Stimulated activated CD4-positive, alpha-beta T cell treated with anti-CD3 and anti-CD28 coated beads, Interleukin-2, amount 100 ng/mL, for 24 hours (primary cell): ENCODE results near the gene RTN4.
"Not testable (repeated sequence)": the region's sequence is repeated elsewhere in the genome, so short reads cannot be mapped to it uniquely, and the experiment has no call there.

ENCODE experiments used
- DNase-seq, 2 donors: peaks; one replicate each; pipeline ENCODE4 v3.0.0-alpha.2; 2020

Gene RTN4

DNA sequence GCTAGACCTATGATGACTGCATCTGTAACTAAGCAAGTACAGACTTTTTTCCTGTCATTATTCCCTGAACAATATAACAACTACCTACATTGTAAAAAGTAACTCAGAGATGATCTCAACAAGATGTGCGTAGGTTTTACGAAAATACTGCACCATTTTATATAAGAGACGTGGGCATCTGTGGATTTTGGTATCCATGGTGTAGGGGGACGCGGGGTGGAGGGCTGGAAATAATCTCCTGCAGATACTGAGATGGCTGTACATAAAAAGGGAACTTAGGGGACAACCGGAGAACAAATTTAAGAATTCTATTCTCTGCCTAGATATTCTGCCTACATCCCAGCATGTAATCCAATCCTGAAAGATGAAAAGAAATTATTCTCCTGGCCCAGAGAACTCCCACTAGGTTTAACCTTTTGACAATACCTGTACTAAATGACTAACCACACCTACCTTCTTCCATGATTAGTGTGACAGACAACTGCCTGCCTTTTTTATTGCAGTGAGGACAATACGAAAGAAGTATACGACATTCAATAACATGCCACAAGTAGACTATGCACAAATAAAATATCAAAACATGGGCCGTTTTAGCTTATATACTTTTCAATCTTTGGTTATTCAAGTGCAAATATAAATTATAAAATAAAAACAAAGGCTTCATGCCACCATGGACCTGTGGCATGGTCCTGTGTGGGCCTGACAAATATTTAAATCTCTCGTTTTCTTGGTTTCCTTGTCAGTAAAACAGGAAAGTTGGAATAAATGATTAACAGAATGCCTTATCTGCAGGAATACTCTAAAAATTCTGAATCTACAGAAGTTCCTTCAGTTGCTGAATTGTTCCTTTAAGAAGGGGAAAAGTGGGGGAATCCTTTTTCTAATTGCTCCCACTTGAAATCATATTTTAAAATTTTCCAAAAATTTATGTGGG is 46.3 kb downstream of the RTN4 start:
- DNase-seq, result no peak

GRCh38 chr2:55001716-55002115 is 48.5 kb downstream of the RTN4 start:
- no peak for DNase-seq

- DNase-seq, result no peak
These were observed 49.9 kb downstream of the RTN4 start for GRCh38 chr2:55000341-55000740.

DNA sequence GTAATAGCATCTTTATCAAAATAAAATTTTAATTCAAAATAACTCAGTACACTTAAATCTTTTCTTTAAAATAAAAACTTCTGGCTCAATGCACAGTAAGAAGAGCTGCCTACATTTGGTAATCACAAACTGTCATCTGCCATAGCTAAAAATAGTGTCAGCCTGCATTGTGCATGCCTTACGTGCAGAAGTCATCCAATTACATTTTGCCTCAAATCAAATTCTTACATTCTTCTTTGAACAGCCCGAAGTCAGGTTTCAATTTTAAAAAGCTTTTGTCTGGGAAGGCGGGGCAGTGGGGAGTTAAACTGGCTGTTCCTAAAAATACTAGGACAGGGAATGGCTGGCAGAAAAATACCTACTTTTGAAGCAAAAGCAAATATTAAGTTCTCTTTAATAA is 51.1 kb downstream of the RTN4 start:
- DNase-seq, result no peak

DNA sequence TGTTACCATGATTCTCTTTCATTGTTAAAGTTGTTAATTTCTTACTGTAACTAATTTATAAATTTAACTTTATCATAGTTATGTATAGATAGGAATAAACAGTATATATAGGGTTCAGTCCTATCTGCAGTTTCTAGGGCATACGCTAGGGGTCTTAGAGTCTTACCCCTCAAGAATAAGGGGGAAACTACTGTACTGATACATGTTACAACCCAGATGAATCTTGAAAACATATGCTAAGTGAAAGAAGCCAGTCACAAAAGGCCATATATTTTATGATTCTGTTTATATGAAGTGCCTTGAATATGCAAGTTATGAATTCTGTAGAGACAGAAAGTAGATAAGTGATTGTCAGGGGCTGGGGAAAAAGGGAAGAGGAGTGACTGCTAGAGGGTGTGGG is 52.4 kb downstream of the RTN4 start:
- DNase-seq, result no peak

DNA sequence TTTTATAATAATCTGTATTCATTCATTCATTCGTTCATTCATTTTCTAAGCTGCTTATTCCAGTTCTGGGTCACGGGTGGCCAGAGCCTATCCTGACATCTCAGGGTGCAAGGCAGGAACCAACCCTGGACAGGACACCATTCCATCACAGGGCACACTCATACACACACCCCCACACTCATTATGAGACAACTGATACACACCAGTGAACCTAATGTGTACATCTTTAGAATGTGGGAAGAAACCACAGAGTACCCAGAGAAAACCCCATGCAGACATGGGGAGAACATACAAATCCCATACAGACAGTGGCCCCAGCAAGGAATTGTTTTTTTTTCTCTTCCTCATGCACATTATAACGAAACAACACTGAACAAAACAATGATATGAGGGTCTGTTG is 54.7 kb downstream of the RTN4 start:
- DNase-seq, result no peak

DNA sequence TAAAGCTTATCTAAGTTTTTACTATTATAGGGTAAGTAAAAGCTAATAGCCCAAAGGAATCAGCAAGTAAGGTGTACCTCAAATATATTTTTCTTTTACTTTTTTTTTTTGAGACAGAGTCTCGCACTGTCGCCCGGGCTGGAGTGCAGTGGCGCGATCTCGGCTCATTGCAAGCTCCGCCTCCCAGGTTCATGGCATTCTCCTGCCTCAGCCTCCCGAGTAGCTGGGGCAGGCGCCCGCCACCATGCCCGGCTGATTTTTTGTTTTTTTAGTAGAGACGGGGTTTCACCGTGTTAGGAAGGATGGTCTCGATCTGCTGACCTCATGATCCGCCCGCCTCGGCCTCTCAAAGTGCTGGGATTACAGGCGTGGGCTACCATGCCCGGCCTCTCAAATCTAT is 59.6 kb downstream of the RTN4 start:
- not testable (repeated sequence) for DNase-seq

DNA sequence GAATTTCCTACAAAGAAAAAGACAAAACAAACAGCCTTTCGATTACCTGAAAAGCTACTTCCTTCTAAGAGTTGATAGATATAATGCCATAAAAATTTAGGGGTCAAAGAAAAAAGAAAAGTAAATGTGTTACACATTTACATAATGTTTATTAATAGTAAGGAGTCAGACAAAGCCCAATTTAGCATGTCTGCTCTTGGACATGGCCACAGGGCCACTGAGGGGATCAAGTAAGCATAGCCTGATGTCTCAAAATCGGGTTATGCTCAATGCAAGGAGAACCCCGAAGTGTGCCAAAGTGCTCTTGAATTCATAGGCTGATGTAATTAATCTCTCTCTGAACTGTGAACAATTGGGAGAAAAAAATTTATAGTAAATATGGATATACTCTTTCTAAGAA is 61.6 kb downstream of the RTN4 start:
- DNase-seq, result no peak

DNA sequence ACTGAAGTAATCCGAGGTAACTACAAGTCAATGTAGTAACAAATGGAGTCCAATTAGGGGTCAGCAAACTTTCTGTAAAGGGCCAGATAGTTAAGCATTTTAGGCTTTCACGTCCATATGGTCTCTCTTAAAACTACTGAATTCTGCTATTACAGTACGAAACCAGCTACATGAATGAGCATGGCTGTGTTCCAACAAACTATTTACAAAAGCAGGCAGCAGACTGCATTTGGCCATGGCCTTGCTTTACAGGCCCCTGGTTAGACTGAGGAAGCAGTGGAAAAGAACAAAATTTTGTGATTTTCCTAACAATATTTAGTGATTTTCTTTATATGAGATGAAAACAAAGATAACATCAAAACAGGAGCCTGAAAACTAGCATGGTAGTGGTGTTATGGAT is 64.0 kb downstream of the RTN4 start:
- no peak for DNase-seq

DNA sequence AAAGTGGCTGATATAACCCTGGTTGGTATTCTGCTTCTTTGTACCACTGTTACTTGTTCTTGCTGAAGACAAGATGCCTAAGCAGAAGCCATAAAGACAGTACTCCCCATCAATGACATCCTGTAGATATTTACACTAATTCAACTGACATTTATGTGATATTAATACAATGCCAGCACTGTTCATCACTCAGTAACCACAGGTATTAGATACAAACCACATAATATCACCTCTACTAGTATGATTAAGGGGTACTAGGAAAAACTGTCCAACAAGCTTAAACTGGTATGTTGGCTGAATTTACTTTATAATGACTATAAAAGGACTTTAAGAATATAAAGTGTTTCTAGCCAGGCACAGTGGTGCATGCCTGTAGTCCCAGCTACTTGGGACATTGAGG is 65.8 kb downstream of the RTN4 start:
- DNase-seq, result no peak

- DNase-seq, result no peak
These were observed 66.7 kb downstream of the RTN4 start for GRCh38 chr2:54983345-54984220.

DNA sequence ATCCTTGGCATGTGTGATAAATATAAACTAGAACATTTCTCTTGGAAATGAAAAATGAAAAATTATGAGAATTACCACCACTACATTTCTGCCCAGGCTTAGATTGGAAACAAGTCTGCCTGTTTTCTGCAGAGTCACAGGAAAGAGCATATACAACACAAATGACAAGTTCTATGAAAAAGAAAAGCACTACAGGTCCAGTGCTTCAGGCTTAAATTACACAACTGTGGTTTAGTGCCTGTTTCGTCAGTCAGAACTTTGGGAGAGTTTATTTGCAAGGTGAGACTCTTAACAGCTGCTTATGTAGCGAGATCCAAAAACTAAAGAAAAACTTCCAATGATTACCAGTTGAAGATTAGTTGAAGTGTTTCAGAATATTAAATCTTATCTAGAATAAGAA is 68.9 kb downstream of the RTN4 start:
- no peak for DNase-seq

- DNase-seq, result no peak
These were observed 70.8 kb downstream of the RTN4 start for GRCh38 chr2:54979321-54980044.

DNA sequence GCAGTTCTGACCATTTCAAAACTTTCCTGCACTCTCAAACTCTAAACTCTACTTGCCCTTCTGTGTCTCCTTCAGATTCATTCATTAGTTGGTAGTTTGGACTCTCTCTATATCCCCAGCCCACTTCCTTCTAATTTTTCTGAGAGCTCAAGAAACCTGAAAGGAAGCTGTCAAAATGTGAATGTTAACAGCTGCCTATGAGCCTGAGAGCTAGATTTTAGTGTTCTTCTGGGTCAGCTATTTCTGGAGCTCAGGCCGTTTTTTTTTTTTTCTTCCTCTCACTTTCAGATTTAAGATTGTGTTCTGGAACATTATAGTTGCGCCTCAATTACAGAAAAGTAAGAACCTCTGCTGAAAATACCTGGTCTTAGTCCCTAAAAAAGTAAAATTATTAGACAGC is 73.1 kb downstream of the RTN4 start:
- no peak for DNase-seq

DNA sequence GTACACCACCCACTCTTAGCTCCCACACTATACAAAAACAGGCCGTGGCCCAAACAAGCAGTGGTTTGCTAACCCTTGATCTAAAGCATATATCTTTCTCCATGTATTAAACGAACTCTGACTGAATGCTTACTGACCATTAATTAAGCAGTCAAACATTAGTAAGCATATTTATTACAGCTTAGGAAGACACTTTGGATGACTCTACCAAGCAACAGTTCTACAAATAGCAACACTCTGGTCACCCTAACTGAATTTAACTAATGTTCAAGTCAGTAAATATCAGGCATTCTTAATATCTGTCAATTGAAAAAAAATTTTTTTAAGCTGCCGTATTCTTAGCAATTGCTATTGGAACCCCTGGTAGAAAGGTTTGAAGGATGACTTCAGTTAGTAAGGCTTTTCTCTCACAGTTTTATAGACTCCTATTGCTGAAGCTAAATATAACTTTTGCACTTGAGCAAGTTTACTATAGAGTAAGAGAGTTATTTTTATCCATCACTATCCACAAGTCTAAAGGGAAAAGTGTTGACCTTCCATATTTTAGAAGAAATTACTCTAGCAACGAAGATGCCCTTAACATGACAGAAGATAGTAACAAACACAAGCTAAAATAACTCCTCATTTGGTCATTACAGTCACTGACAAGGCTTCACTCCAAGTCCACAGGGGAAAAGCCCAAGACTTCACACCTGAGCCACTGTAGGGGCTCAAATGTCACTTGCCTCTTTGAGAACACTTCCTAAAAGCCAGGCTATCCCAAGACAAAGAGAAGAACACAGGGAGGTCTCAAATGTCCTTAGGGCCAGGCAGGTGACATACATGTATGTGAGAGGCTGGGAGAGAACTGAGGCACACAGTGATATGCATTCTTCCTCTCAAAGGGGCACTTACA is 74.4 kb downstream of the RTN4 start:
- DNase-seq, result no peak

DNA sequence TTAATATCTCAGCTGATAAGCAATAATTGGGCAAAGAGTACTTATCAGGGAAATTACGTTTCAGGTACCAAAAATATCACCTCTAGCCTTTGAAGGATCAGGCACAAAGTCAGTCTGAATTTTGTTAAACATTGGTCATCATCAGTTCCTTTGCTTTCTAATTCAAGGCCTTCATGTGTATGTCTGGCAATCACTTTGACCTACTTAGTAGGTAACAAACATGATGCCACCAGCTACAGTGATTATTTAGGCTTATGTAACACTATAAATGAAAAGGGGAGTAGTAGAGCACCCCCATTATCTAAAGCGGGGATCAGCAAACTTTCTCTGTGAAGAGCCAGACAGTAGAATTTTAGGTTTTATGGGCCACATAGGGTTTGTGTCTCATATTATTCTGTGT is 75.1 kb downstream of the RTN4 start:
- no peak for DNase-seq

DNA sequence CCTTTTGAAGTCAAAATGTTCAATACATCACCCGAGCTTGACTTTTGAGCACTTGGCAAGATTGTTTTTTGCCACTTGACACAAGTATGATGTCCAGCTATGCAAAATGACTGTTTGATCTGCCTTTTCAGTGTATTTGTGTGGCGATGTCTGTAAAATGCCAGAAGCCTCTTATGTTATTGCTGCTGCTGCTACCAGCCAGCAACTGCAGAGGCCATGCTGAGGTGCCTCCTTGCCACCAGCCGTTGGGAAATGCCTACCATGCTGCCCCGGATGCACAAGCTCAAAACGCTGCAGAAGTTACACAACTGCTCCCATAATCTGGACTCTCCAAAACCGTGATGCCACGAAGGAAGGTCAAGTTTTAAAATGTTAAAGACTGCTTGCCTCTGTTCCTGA is 80.3 kb downstream of the RTN4 start:
- no peak for DNase-seq

- no peak for DNase-seq
These were observed 80.8 kb downstream of the RTN4 start for GRCh38 chr2:54969295-54969939.

GRCh38 chr2:54968561-54969218 is 81.6 kb downstream of the RTN4 start:
- DNase-seq, result no peak

GRCh38 chr2:54967759-54968365 is 82.4 kb downstream of the RTN4 start:
- DNase-seq, result no peak

GRCh38 chr2:54967269-54967668 is 83.0 kb downstream of the RTN4 start:
- DNase-seq, result no peak
